CD4-positive, alpha-beta T cell treated with Interleukin-15 for 4 hours (primary cell): ENCODE results near the gene SLC9B2.

ENCODE experiments used
- DNase-seq: peaks from one replicate; pipeline ENCODE4 v3.0.0-alpha.2; 2020; ENCODE audit warnings: low spot score

Gene SLC9B2

GRCh38 chr4:103075894-103076746, 441 bp downstream of the SLC9B2 start:
- peak; percentile 74 for DNase-seq

DNA sequence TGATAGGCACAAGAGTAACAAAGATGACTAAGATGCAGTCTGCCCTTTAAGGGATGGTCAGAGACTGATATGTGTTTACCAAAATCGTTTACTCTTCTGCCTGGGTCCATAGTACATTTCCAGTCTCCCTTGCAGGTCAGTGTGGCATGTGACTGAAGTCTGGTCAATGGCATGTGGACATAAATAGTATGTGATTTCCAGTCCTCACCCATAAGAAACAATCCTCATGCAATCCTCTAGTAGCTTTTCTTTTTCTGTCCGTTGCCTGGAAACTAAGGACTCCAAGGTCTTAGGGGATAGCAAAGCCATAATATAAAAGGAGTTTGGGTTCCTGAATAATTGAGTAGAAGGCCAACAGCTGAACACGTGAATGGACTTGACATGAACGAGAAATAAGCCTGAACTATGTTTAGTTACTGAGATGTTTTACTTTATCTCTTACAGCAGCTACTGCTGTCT, 1.1 kb downstream of the SLC9B2 start:
- DNase-seq, result no peak

DNA sequence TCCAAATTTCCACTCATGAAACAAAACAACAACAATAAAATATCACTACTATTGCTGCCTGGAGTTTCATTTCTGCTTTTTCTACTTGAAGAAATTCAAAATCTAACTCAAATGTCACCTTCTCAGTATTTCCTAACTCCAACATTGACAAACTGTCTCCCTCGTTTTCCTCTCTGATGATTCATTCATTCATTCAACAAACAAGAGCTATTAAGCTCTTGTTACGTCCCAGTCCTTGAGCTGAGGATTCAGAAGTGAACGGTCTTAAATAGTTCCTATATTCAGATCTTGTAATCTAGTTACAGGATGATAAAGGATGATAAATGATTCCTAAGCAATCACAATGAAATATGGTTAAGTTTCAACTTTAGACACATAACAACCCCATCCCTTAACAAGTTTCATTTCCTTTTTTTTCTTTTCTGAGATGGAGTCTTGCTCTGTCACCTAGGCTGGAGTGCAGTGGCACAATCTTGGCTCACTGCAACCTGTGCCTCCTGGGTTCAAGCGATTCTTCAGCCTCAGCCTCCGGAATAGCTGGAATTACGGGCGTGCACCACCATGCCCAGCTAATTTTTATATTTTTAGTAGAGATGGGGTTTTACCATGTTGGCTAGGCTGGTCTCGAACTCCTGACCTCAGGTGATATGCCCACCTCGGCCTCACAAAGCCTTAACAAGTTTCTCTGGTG, 1.7 kb downstream of the SLC9B2 start:
- DNase-seq, result no peak

DNA sequence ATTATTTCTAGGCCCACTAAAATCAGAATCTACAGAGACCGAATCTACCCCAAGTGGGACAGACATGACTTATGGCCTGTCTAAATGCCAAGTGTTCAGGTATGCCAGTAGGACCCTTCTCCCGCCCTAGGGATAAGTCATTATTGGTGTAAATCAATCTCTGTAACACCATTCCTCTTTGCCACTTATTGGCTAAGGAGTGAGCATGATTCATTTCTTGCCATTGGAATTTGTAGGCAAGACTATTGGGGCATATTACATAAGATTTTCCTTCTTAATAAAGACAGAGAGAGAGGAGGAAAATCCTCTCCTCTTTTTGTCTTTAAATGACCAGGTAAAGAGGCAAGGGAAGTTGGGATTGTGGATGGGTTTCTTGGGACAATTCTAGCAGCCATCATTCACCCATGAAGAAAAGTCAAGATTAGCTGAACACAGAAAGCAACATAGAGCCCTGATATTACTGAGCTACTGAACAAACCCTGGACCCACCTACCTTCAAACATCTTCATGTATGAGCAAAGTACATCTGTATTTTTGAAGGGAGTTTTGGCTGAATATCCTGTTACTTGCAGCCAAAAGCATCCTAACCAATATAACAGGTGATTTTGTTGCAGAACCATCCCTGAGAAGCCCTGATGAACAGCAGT, 2.6 kb downstream of the SLC9B2 start:
- no peak for DNase-seq

GRCh38 chr4:103067841-103068547, 8.6 kb downstream of the SLC9B2 start:
- DNase-seq, result no peak

GRCh38 chr4:103060453-103061148, 16.0 kb downstream of the SLC9B2 start:
- no peak for DNase-seq

GRCh38 chr4:103054030-103054429, 22.5 kb downstream of the SLC9B2 start:
- DNase-seq, result no peak

GRCh38 chr4:103052779-103053178, 23.8 kb downstream of the SLC9B2 start:
- DNase-seq, result no peak

GRCh38 chr4:103052145-103052544, 24.4 kb downstream of the SLC9B2 start:
- DNase-seq, result no peak

DNA sequence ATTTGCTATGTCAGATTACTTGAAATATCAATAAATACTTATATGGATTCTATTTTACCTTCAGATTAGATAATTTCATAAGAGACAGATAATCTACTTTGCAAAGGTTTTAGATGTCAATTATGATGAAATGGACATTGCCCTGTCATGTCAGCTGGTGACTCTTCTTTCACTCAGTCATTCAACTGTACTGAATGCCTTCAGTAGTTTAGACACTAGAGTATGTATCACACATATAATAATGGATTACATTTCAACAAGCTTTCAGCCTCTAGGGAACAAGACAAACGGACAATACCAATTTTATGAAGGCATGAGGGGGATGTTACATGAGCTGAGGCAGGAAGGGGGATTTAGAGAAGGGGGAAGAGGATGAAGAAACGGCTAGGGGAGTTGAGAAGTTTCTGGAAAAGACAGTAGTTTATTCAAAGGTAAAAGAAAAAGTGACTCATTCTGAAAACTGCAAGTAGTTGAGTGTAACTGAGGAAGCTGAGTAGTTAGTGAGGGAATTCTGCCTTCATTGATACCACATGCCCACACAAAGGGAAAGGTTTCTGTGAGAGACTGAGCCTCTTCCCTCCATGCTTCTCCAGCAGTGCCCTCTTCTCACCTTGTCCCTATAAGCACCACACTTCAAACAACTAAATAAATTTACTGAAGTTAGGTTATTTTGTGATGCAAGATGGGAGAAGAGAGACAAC, 25.7 kb downstream of the SLC9B2 start:
- no peak for DNase-seq

DNA sequence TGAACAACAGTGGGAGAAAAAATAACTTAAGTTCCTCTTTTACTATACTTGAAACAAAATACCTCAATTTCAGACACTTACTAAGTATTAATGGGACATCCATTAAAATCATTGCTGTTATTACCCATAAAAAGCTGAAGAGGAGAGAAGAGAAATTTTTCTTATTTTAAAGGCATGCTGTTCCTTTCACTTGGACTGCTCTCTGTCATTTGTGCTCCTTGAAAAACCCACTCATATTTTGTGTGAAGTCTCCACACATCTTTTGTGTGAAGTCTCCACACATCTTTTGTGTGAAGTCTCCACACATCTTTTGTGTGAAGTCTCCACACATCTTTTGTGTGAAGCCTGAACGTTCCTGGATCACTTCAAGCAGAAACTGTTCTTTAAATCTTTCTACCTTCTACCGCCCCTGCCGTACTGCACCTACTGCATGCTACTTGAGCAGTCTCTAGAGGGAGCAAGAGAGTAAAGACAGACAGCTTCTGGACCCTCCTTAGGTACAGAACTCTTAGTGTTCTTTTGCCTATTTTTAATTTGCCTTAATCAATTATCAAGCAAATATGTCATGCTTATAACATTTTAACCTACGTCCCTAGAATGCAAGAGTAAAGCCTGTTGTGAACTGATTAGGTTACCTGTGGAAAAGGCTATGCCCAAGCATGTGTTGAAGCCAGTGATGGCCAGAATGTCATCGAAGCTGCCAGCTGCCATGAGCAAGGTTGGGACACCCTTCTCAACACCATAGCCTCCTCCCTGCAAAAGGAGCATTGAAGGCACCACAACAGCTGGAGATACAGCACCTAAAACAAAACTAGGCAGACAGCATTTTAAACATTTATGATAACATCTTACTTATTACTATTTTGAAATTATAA, 29.9 kb downstream of the SLC9B2 start:
- peak; percentile 56 for DNase-seq

DNA sequence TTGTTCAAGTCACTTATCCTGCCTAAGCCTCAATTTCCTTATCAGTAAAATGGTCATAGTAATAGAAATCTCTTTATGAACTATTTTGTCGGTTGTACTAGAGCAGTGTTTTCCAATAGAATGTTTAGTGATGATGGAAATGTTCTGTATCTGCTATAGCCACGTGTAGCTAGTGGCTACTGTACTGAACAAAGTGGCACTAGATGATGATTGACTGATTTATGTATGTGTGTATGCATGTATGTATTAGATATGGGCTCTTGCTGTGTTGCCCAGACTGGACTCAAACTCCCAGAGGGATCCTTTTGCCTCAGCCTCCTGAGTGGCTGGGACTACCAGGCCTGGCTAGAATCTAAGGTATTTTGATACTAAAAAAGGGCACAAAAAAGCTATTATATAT, 32.4 kb downstream of the SLC9B2 start:
- DNase-seq, result no peak

DNA sequence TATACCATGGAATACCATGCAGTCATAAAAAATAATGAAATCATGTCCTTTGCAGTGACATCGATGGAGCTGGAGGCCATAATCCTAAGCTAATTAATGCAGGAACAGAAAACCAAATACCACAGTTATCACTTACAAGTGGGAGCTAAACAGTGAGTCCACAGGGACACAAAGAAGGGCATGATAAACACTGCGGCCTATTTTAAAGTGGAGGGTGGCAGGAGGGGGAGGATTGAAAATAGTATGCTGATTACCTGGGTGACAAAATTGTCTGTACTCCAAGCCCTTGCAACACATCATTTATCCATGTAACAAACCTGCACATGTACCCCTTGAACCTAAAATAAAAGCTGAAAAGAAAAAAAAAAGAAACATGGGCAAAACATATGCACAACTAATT, 40.4 kb downstream of the SLC9B2 start:
- no peak for DNase-seq

- DNase-seq, result no peak
Observed at GRCh38 chr4:103032574-103032973, 44.0 kb downstream of the SLC9B2 start.

- DNase-seq, result no peak
Observed at GRCh38 chr4:103030791-103031190, 45.8 kb downstream of the SLC9B2 start.

DNA sequence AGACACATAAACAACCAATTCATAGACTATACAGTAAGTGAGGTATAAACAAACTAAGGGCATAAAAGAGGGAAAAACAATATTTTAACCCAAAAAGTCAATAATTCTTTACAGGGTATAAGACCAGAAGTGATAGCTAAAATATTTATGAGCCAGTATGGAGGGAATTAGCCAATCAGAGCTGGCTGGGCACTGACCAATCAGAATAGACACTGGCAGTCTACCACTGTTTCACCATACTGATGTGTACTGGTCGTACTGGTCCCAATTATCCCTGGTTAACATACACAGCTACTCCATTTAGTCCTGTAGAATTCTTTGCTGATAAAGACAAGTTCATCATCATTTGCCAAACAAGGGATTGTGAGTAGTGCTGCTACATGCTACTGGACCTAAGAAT, 47.3 kb downstream of the SLC9B2 start:
- DNase-seq, result no peak

- no peak for DNase-seq
Observed at GRCh38 chr4:103026868-103027267, 49.7 kb downstream of the SLC9B2 start.

DNA sequence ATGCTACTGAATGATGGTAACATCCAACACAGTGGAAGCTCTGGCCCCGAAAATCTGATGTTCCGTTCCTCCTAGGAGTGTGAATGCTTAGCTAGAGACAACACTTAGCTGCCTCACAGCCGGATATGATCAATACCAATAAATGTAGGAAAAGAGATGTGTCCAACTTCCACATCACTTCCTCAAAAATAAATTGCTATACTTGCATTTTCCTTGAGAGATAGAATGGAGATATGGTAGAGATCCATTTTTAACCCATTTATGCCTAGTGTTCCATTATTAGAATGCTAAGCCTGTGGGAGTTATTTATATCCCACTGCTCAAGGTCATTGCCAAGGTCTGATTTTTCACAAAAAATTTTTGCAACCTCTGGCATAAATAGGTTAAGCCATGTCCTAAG, 51.6 kb downstream of the SLC9B2 start:
- no peak for DNase-seq

DNA sequence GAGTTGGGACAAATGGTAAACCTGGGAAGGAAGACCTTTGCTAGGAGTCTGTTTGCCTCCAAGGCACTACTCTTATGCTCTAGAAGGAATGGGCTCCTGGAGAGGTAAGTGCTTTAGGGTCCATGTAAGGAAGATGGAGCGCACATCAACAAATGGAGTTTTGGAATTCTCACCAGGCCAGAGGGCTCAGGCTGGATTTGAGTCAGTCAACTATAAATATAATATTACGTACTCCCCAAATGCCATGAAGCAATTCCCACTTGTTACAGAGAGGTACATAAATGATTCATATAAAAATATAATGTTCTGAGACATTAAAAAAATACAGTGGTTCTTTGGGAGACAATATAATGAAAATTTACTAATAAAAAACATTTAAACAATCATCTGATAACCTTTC, 55.4 kb downstream of the SLC9B2 start:
- no peak for DNase-seq
